CD4-positive, alpha-beta T cell (primary cell): ENCODE data around the gene PIEZO1. TPM values are rescaled to one million over a fixed set of nuclear protein-coding genes. Genes with fewer than 3 reads are reported as not detected.

Experiments
- ATAC-seq: fragments of 200-7000 bp; cut with Tn5 transposase; one replicate; pipeline ENCODE4 v1.10.0; 2022; ENCODE audit warnings: mild to moderate bottlenecking; ENCODE audit not compliant: poor library complexity
- CTCF ChIA-PET: fragments of 350-600 bp; sonication (Branson Sonifier 250); formaldehyde crosslinking; loops from one replicate; lab custom pipeline; 2021; ENCODE audit warnings: antibody characterized with exemption, inconsistent platforms; lab: Charles Lee
- POLR2A ChIA-PET: fragments of 350-600 bp; sonication (Branson Sonifier 250); formaldehyde crosslinking; loops from one replicate; lab custom pipeline; 2021; ENCODE audit warnings: antibody characterized with exemption, inconsistent platforms; lab: Charles Lee
- DNase-seq, 14 experiments: peaks; one replicate each; pipeline ENCODE4 v3.0.0-alpha.2; 2013 to 2020; ENCODE audit warnings: mixed read lengths in 2 of 14
- H3K27ac ChIP-seq, 2 donors: one replicate each; pipeline versions ENCODE4 v1.5.1 to v1.7.0; 2013; ENCODE audit warnings: low read length in 2 of 2, low read depth in 1 of 2, mild to moderate bottlenecking in 1 of 2
- H3K27me3 ChIP-seq, 2 experiments: 1 replicate in 1 of 2; 2 replicates in 1 of 2; pipeline versions ENCODE4 v1.6.1 to v1.7.0; 2013; ENCODE audit warnings: low read length in 2 of 2, control low read depth in 1 of 2, mild to moderate bottlenecking in 1 of 2, moderate library complexity in 1 of 2; ENCODE audit not compliant: insufficient read depth in 2 of 2, control insufficient read depth in 1 of 2
- H3K36me3 ChIP-seq: one replicate; pipeline ENCODE4 v1.6.1; 2013; ENCODE audit warnings: low read length, control low read depth; ENCODE audit not compliant: insufficient read depth
- H3K4me1 ChIP-seq: one replicate; pipeline ENCODE4 v1.6.1; 2013; ENCODE audit warnings: low read length, control low read depth; ENCODE audit not compliant: insufficient read depth
- H3K4me3 ChIP-seq: one replicate; pipeline ENCODE4 v1.5.1; 2013; ENCODE audit warnings: mild to moderate bottlenecking, low read length, moderate library complexity
- H3K9me3 ChIP-seq, 2 experiments: 1 replicate in 1 of 2; 2 replicates in 1 of 2; pipeline versions ENCODE4 v1.6.1 to v1.7.0; 2013; ENCODE audit warnings: low read length in 2 of 2, mild to moderate bottlenecking in 2 of 2, control low read depth in 1 of 2, moderate library complexity in 1 of 2; ENCODE audit not compliant: control insufficient read depth in 1 of 2, insufficient read depth in 1 of 2
- H3K27ac Mint-ChIP-seq: one replicate; pipeline ENCODE4 v1.8.0; 2020; ENCODE audit warnings: mixed read lengths
- H3K27me3 Mint-ChIP-seq: one replicate; pipeline ENCODE4 v1.8.0; 2021; ENCODE audit warnings: mixed read lengths
- H3K36me3 Mint-ChIP-seq: one replicate; pipeline ENCODE4 v1.8.0; 2021; ENCODE audit warnings: low read depth, mixed read lengths
- H3K4me1 Mint-ChIP-seq: one replicate; pipeline ENCODE4 v1.8.0; 2021; ENCODE audit warnings: low read depth, mixed read lengths
- H3K4me3 Mint-ChIP-seq: one replicate; pipeline ENCODE4 v1.8.0; 2020; ENCODE audit warnings: mild to moderate bottlenecking, mixed read lengths
- H3K9me3 Mint-ChIP-seq: one replicate; pipeline ENCODE4 v1.8.0; 2020; ENCODE audit warnings: mixed read lengths
- intact Hi-C, 2 experiments: fragments of 100-400 bp; cut with DNase I in 1 of 2; cut with micrococcal nuclease in 1 of 2; formaldehyde crosslinking; loops; one replicate each; pipeline versions ENCODE4 v1.15.1 to v1.9.0; 2023 to 2025; cut with DNase I, micrococcal nuclease
- total RNA-seq, 174 experiments: library from RNA in 2 of 174; stranded (reverse) in 2 of 174; gene quantifications; one replicate each; pipeline ENCODE4 v1.2.3 and lab custom pipeline; 2021 to 2026
- TF ChIP-seq, protein P1 (sequence below): fragments of 200-600 bp; IDR thresholded peaks from one replicate; pipeline ENCODE4 v1.8.0; 2022; ENCODE audit warnings: antibody characterized with exemption, mild to moderate bottlenecking

PIEZO1 gene
- total RNA-seq, 2 experiments from 2014 or later: 142 to 146 TPM

DNA sequence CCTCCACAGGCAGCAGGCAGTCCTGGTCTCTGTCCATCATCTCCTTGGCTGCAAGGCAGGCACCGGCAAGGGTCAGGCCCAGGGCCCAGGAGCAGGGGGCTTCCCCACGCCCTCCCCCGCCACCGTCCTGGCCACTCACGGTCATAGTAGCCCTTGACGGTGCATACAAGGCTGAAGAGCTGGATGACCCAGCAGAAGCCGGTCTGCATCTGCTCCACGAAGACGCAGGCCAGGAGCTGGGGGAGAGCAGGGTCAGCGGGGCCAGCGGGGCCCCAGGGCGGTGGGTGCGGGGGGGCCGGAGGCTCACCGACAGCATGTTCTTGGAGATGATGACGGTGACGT lies 58.6 kb downstream of the PIEZO1 start:
- ATAC-seq (no peak), DNase-seq (no peak)
- H3K36me3 Mint-ChIP-seq: peaks cover 12% of the 10 kb centered on the region

GRCh38 chr16:88725609-88726407 lies 59.2 kb downstream of the PIEZO1 start:
- H3K9me3 Mint-ChIP-seq: no peaks in the 10 kb centered on the region
- H3K36me3 ChIP-seq: peaks cover 78% of the 10 kb centered on the region
- no peaks in the 10 kb centered on the region for H3K9me3 ChIP-seq
- TF ChIP-seq, protein P1, sequence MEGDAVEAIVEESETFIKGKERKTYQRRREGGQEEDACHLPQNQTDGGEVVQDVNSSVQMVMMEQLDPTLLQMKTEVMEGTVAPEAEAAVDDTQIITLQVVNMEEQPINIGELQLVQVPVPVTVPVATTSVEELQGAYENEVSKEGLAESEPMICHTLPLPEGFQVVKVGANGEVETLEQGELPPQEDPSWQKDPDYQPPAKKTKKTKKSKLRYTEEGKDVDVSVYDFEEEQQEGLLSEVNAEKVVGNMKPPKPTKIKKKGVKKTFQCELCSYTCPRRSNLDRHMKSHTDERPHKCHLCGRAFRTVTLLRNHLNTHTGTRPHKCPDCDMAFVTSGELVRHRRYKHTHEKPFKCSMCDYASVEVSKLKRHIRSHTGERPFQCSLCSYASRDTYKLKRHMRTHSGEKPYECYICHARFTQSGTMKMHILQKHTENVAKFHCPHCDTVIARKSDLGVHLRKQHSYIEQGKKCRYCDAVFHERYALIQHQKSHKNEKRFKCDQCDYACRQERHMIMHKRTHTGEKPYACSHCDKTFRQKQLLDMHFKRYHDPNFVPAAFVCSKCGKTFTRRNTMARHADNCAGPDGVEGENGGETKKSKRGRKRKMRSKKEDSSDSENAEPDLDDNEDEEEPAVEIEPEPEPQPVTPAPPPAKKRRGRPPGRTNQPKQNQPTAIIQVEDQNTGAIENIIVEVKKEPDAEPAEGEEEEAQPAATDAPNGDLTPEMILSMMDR: no peak
- no peak overlapping the region for H3K4me3 Mint-ChIP-seq
- H3K27me3 Mint-ChIP-seq: no peaks in the 10 kb centered on the region
- ATAC-seq (no peak), DNase-seq (no peak)
- H3K27ac Mint-ChIP-seq: no peak overlapping the region
- H3K4me1 Mint-ChIP-seq: no peaks in the 10 kb centered on the region
- H3K27ac ChIP-seq: no peak overlapping the region
- H3K4me3 ChIP-seq: no peak overlapping the region
- no peaks in the 10 kb centered on the region for H3K4me1 ChIP-seq
- intact Hi-C loops: no loop called here
- CTCF ChIA-PET: no interaction called here
- POLR2A ChIA-PET: no interaction called here
- H3K27me3 ChIP-seq: no peaks in the 10 kb centered on the region
- H3K36me3 Mint-ChIP-seq: peaks cover 7% of the 10 kb centered on the region

More for the DNA sequence above, 58.6 kb downstream of the PIEZO1 start:
- CTCF ChIA-PET: no interaction called here
- TF ChIP-seq, protein P1: no peak
- Histone ChIP-seq H3K9me3 (no peaks in the 10 kb centered on the region), H3K36me3 (peaks cover 78% of the 10 kb centered on the region), H3K4me1 (no peaks in the 10 kb centered on the region), H3K27me3 (no peaks in the 10 kb centered on the region), H3K27ac (no peak overlapping the region), H3K4me3 (no peak overlapping the region)
- intact Hi-C loops: no loop called here
- POLR2A ChIA-PET: no interaction called here
- no peaks in the 10 kb centered on the region for H3K27me3 Mint-ChIP-seq
- no peaks in the 10 kb centered on the region for H3K4me1 Mint-ChIP-seq
- H3K4me3 Mint-ChIP-seq: no peak overlapping the region
- no peaks in the 10 kb centered on the region for H3K9me3 Mint-ChIP-seq
- H3K27ac Mint-ChIP-seq: no peak overlapping the region

GRCh38 chr16:88724855-88725555 lies 60.0 kb downstream of the PIEZO1 start:
- H3K36me3 Mint-ChIP-seq: peaks cover 11% of the 10 kb centered on the region
- DNase-seq: no peak
- POLR2A ChIA-PET: no interaction called here
- H3K4me3 Mint-ChIP-seq: no peak overlapping the region
- H3K36me3 ChIP-seq: peaks cover 80% of the 10 kb centered on the region
- H3K4me1 Mint-ChIP-seq: no peaks in the 10 kb centered on the region
- no peak for ATAC-seq
- no peak overlapping the region for H3K27ac ChIP-seq
- intact Hi-C loops: no loop called here
- CTCF ChIA-PET: no interaction called here
- H3K27me3 ChIP-seq: no peaks in the 10 kb centered on the region
- H3K27me3 Mint-ChIP-seq: no peaks in the 10 kb centered on the region
- H3K4me1 ChIP-seq: no peaks in the 10 kb centered on the region
- TF ChIP-seq, protein P1: no peak
- H3K4me3 ChIP-seq: no peak overlapping the region
- no peaks in the 10 kb centered on the region for H3K9me3 ChIP-seq
- H3K9me3 Mint-ChIP-seq: no peaks in the 10 kb centered on the region
- H3K27ac Mint-ChIP-seq: no peak overlapping the region
